Loucy (cell line): ENCODE measurements around the gene LMO2.

Source experiments
- H2AFZ ChIP-seq: fragments of 200-600 bp; sonication (generic); 2 replicates; pipeline ENCODE4 v1.6.0; 2016; ENCODE audit warnings: antibody characterized with exemption, mild to moderate bottlenecking, low read length, moderate library complexity
- H3F3A ChIP-seq: fragments of 200-600 bp; 2 replicates; pipeline ENCODE4 v1.6.0; 2016; ENCODE audit warnings: antibody characterized with exemption, low read depth, mild to moderate bottlenecking
- H3K27me3 ChIP-seq: fragments of 200-600 bp; sonication (generic); 2 replicates; pipeline ENCODE4 v1.6.1; 2014; ENCODE audit warnings: low read length, mild to moderate bottlenecking; ENCODE audit not compliant: insufficient read depth, poor library complexity, severe bottlenecking
- H3K36me3 ChIP-seq: fragments of 200-600 bp; sonication (generic); 2 replicates; pipeline ENCODE4 v1.6.1; 2016; ENCODE audit warnings: low read length; ENCODE audit not compliant: insufficient read depth
- H3K4me1 ChIP-seq: fragments of 200-600 bp; sonication (generic); 2 replicates; pipeline ENCODE4 v1.5.1; 2014; ENCODE audit warnings: low read length, mild to moderate bottlenecking; ENCODE audit not compliant: insufficient read depth, poor library complexity, severe bottlenecking
- H3K4me2 ChIP-seq: fragments of 200-600 bp; sonication (generic); 2 replicates; pipeline ENCODE4 v1.6.0; 2014; ENCODE audit warnings: antibody characterized with exemption, low read length, low read depth, mild to moderate bottlenecking; ENCODE audit not compliant: poor library complexity, severe bottlenecking
- H3K4me3 ChIP-seq: fragments of 200-600 bp; sonication (generic); 2 replicates; pipeline ENCODE4 v1.5.1; 2014; ENCODE audit warnings: low read length, mild to moderate bottlenecking, mixed read lengths; ENCODE audit not compliant: poor library complexity, severe bottlenecking
- H3K79me2 ChIP-seq: fragments of 200-600 bp; sonication (generic); 2 replicates; pipeline ENCODE4 v1.6.1; 2014; ENCODE audit warnings: low read length; ENCODE audit not compliant: insufficient read depth
- H3K9ac ChIP-seq: fragments of 200-600 bp; sonication (generic); 2 replicates; pipeline ENCODE4 v1.6.0; 2014; ENCODE audit warnings: mild to moderate bottlenecking, low read depth, low read length, moderate library complexity; ENCODE audit not compliant: poor library complexity, severe bottlenecking
- H3K9me2 ChIP-seq: fragments of 200-600 bp; sonication (generic); replicated peaks from 2 replicates; pipeline ENCODE4 v1.6.1; 2016; ENCODE audit warnings: low read depth, low read length, mixed read lengths
- H3K9me3 ChIP-seq: fragments of 200-600 bp; sonication (generic); 2 replicates; pipeline ENCODE4 v1.6.1; 2014; ENCODE audit warnings: mild to moderate bottlenecking, antibody characterized with exemption, low read length, low read depth; ENCODE audit not compliant: insufficient read depth
- H4K20me1 ChIP-seq: fragments of 200-600 bp; sonication (generic); 2 replicates; pipeline ENCODE4 v1.6.0; 2014; ENCODE audit warnings: antibody characterized with exemption, low read length, mild to moderate bottlenecking; ENCODE audit not compliant: insufficient read depth, poor library complexity, severe bottlenecking
- EZH2phosphoT487 ChIP-seq: fragments of 200-600 bp; IDR thresholded peaks from 2 replicates; pipeline ENCODE4 v1.6.1; 2018; ENCODE audit warnings: antibody characterized with exemption, mild to moderate bottlenecking, moderate library complexity, borderline replicate concordance
- TF ChIP-seq, protein P1 (sequence below): fragments of 200-600 bp; sonication (generic); conservative IDR thresholded peaks from 2 replicates; pipeline ENCODE4 v1.5.1; 2014; ENCODE audit warnings: mild to moderate bottlenecking, antibody characterized with exemption, low read length

LMO2 gene

DNA sequence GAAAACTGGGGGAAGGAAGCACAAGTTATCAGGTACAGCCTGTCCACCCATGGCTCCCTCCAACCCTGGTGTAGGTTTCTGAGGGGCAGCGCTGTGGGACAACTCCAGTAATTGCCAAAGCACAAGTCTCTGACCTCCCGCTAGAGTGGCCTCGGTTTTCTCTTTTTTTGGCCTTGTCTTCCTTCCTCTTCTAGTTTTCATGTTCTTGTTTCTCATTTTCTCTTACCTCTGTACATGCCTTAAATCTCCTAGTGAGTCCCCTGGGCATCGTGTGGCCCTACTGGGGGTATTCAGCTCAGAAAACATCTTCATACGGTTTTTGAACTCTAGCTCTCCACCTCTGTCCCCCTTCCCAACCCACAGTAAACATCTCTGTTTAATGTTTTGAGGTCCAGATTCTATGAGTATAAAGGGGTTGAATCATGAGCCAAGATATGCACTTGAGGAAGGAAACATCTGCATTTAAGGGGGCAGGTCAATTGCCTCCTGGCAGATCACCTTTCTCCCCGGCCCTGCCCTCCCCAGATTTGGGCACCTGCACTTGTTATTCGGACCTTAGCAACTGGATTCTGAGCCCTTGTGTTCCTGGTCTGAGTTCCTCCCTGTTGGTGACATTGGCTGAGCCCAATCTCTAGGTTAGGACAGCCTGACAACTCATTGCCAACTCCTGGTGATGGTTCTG lies 8.4 kb upstream of the LMO2 start:
- Histone ChIP-seq H3K27me3 (no peaks in the 10 kb centered on the region), H3K4me2 (no peak overlapping the region), H3K36me3 (no peaks in the 10 kb centered on the region), H3K4me1 (peaks cover 56% of the 10 kb centered on the region), H3K4me3 (no peak overlapping the region), H3K9me3 (no peaks in the 10 kb centered on the region), H3F3A (peaks cover 7% of the 10 kb centered on the region), H3K9me2 (no peaks in the 10 kb centered on the region), H2AFZ (no peak overlapping the region), H4K20me1 (no peaks in the 10 kb centered on the region), H3K79me2 (no peaks in the 10 kb centered on the region), H3K9ac (no peak overlapping the region)
- TF ChIP-seq EZH2phosphoT487, result no peak
- TF ChIP-seq, protein P1, sequence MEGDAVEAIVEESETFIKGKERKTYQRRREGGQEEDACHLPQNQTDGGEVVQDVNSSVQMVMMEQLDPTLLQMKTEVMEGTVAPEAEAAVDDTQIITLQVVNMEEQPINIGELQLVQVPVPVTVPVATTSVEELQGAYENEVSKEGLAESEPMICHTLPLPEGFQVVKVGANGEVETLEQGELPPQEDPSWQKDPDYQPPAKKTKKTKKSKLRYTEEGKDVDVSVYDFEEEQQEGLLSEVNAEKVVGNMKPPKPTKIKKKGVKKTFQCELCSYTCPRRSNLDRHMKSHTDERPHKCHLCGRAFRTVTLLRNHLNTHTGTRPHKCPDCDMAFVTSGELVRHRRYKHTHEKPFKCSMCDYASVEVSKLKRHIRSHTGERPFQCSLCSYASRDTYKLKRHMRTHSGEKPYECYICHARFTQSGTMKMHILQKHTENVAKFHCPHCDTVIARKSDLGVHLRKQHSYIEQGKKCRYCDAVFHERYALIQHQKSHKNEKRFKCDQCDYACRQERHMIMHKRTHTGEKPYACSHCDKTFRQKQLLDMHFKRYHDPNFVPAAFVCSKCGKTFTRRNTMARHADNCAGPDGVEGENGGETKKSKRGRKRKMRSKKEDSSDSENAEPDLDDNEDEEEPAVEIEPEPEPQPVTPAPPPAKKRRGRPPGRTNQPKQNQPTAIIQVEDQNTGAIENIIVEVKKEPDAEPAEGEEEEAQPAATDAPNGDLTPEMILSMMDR, result no peak

DNA sequence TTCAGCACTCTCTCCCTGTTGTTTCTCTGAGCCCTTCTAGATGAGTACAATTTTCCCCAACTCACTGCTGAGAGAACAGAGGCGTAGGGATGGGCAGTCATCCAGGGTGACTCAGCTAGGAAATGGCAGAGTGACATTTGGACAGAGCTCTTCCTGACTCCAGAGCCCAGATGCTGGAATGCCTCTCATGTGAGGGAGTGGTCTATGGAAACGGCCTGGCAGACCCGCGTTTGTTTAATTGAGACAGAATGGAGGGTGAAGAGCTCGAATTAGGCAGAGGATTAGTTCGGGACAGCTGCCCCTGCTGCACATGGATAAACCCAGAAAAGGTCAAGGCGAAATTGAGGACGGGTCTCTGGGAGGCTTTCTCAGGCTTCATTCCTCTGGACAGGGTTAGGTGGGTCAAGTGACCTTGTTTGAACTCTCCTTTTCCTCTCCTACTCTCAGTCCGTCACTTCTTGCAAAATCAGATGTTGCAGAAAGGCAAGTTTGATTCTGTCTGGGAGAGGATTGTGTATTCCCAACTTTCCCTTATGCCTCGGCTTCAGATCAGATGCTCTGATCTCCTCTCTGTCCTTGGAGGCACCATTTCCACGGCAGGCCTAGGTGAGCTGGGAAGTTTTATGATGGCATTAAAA lies 7.6 kb upstream of the LMO2 start:
- Histone ChIP-seq H3K4me1 (peaks cover 64% of the 10 kb centered on the region), H3K4me3 (no peak overlapping the region), H3K9me2 (no peaks in the 10 kb centered on the region), H3K27me3 (no peaks in the 10 kb centered on the region), H3K79me2 (no peaks in the 10 kb centered on the region), H3K9ac (no peak overlapping the region), H3K4me2 (no peak overlapping the region), H3K9me3 (no peaks in the 10 kb centered on the region), H2AFZ (no peak overlapping the region), H3F3A (peaks cover 12% of the 10 kb centered on the region), H4K20me1 (no peaks in the 10 kb centered on the region), H3K36me3 (no peaks in the 10 kb centered on the region)
- TF ChIP-seq, protein P1, result no peak

DNA sequence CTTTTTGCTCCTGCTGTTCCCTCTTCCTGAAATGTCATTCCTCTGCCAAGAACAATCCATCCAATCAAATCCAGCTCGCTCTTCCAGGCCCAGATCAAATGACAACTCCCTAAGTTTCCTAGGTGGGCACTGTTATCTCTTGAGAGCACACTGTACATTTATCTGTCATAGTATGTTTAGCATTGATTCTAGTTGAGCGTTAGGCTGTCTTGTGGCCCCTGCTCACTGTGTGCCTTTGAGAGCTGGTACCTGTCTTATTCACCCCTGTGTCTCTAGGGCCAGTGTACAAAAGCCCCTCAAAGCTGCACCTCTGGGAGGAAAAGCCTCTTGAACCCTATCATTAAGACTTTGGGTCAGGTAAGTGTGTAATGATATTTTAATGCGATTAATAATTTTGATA lies 7.1 kb upstream of the LMO2 start:
- H3K27me3 ChIP-seq, result no peaks in the 10 kb centered on the region
- no peak for TF ChIP-seq EZH2phosphoT487
- TF ChIP-seq, protein P1, result no peak
- no peak overlapping the region for H2AFZ ChIP-seq
- H3K9me2 ChIP-seq, result no peaks in the 10 kb centered on the region
- H3K9me3 ChIP-seq, result no peaks in the 10 kb centered on the region
- H3K79me2 ChIP-seq, result no peaks in the 10 kb centered on the region
- H3F3A ChIP-seq, result peaks cover 17% of the 10 kb centered on the region
- H3K9ac ChIP-seq, result no peak overlapping the region
- H3K4me3 ChIP-seq, result no peak overlapping the region
- H4K20me1 ChIP-seq, result no peaks in the 10 kb centered on the region
- H3K4me2 ChIP-seq, result no peak overlapping the region
- H3K4me1 ChIP-seq, result peaks cover 69% of the 10 kb centered on the region
- no peaks in the 10 kb centered on the region for H3K36me3 ChIP-seq
